ENCODE measurements around the gene RIPOR1.

Gene RIPOR1

GRCh38 chr16:67540756-67541155 is 12.1 kb downstream of the RIPOR1 start:
- no peak for DNase-seq

GRCh38 chr16:67541391-67542263 is 13.0 kb downstream of the RIPOR1 start:
- no peak for DNase-seq

GRCh38 chr16:67542464-67542863 is 13.8 kb downstream of the RIPOR1 start:
- peak; percentile 80 for DNase-seq

- no peak for DNase-seq
Measured at GRCh38 chr16:67543036-67543435, 14.4 kb downstream of the RIPOR1 start.

- no peak for DNase-seq
Measured at GRCh38 chr16:67543582-67543981, 15.0 kb downstream of the RIPOR1 start.

- no peak for DNase-seq
Measured at GRCh38 chr16:67544329-67544841, 15.8 kb downstream of the RIPOR1 start.

GRCh38 chr16:67544844-67545664 is 16.4 kb downstream of the RIPOR1 start:
- no peak for DNase-seq

GRCh38 chr16:67545665-67546024 is 17.0 kb downstream of the RIPOR1 start:
- no peak for DNase-seq

GRCh38 chr16:67546091-67546501 is 17.5 kb downstream of the RIPOR1 start:
- DNase-seq: no peak

GRCh38 chr16:67546761-67547422 is 18.3 kb downstream of the RIPOR1 start:
- peak; percentile 78 for DNase-seq

GRCh38 chr16:67547423-67548264 is 19.0 kb downstream of the RIPOR1 start:
- DNase-seq: peak; percentile 36

GRCh38 chr16:67548265-67549126 is 19.9 kb downstream of the RIPOR1 start:
- no peak for DNase-seq

- no peak for DNase-seq
Measured at GRCh38 chr16:67549240-67549639, 20.6 kb downstream of the RIPOR1 start.

GRCh38 chr16:67549936-67550335 is 21.3 kb downstream of the RIPOR1 start:
- DNase-seq: no peak

- DNase-seq: no peak
Measured at GRCh38 chr16:67551091-67551490, 22.5 kb downstream of the RIPOR1 start.

GRCh38 chr16:67551972-67552371 is 23.3 kb downstream of the RIPOR1 start:
- DNase-seq: no peak

GRCh38 chr16:67552476-67552875 is 23.8 kb downstream of the RIPOR1 start:
- no peak for DNase-seq

GRCh38 chr16:67555795-67556212 is 27.2 kb downstream of the RIPOR1 start:
- peak; percentile 78 for DNase-seq

GRCh38 chr16:67558859-67559258 is 30.2 kb downstream of the RIPOR1 start:
- DNase-seq: no peak

GRCh38 chr16:67560827-67561342 is 32.3 kb downstream of the RIPOR1 start:
- no peak for DNase-seq

GRCh38 chr16:67561501-67561823 is 32.8 kb downstream of the RIPOR1 start:
- DNase-seq: no peak
